A549 (cell line): Measurements from ENCODE around the gene CDK14.

Experiments used
- POLR2A ChIP-seq: IDR thresholded peaks from 2 replicates; pipeline ENCODE4 v1.6.1; 2012; ENCODE audit warnings: mild to moderate bottlenecking, low read length
- SREBF2 ChIP-seq: fragments of 450-650 bp; IDR thresholded peaks from 2 replicates; pipeline ENCODE4 v1.6.1; 2014; ENCODE audit warnings: mild to moderate bottlenecking, moderate library complexity

DNA sequence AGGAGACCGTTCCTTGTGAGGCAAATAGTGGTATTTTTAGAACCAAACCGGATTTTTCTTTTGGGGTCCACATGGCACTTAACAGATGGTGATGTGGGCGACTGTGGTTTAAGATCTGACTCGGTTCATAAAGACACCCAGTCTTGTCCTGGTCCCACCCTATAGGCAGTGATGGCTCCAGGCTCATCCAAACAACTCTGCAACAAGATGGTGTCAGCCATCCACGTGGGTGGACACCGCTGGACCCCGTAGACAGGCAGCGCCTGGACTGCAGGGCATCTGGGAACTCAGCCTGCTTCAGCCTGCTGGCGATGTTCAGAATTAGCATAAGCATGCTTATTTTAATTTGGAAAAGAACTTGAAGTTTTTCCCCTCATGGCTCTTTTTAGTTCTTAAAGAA is 409.7 kb downstream of the CDK14 start:
- TF ChIP-seq POLR2A, result no peak
- no peak for TF ChIP-seq SREBF2
